NT2/D1 (cell line): ENCODE results near the gene NYNRIN.

Source experiments
- SUZ12 ChIP-seq: IDR thresholded peaks from 2 replicates; pipeline ENCODE4 v1.6.1; 2011; ENCODE audit not compliant: insufficient read length, insufficient read depth; ENCODE audit errors: extremely low read depth
- YY1 ChIP-seq: IDR thresholded peaks from 2 replicates; pipeline ENCODE4 v1.6.1; 2011; ENCODE audit not compliant: insufficient read length, insufficient read depth
- ZNF274 ChIP-seq: IDR thresholded peaks from 2 replicates; pipeline ENCODE4 v1.6.1; 2011; ENCODE audit warnings: mild to moderate bottlenecking, low read depth, low read length

DNA sequence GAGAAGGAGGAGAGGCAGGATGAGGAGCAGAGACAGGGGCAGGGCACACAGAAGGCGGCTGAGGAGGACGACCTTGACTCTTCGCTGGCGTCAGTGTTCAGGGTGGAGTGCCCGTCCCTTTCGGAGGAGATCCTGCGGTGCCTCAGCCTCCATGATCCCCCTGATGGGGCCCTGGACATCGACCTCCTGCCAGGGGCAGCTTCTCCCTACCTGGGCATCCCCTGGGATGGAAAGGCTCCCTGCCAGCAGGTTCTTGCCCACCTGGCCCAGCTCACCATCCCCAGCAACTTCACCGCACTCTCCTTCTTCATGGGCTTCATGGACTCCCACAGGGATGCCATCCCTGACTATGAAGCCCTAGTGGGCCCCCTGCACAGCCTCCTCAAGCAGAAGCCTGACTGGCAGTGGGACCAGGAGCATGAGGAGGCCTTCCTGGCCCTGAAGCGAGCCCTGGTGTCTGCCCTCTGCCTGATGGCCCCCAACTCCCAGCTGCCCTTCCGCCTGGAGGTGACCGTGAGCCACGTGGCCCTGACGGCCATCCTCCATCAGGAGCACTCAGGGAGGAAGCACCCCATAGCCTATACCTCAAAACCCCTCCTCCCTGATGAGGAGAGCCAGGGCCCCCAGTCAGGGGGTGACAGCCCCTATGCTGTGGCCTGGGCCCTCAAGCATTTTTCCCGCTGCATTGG lies 16.1 kb downstream of the NYNRIN start:
- TF ChIP-seq YY1: no peak
- no peak for TF ChIP-seq ZNF274
- no peak for TF ChIP-seq SUZ12
